H1 (cell line): ENCODE measurements around the gene KIAA1671. TPM values are rescaled to one million over a fixed set of nuclear protein-coding genes. Genes with fewer than 3 reads are reported as not detected.

Experiments
- FOSL1 ChIP-seq: IDR thresholded peaks from 2 replicates; pipeline ENCODE4 v1.6.1; 2011; ENCODE audit warnings: mild to moderate bottlenecking, low read depth, low read length, moderate library complexity; ENCODE audit not compliant: insufficient read depth
- MAFK ChIP-seq: IDR thresholded peaks from 2 replicates; pipeline ENCODE4 v1.6.1; 2012; ENCODE audit warnings: low read depth, mild to moderate bottlenecking, improper control_type of control experiment, low read length
- RNF2 ChIP-seq: fragments of 200-900, 300-1000 bp; sonication (generic); IDR thresholded peaks from 2 replicates; pipeline ENCODE4 v1.7.1; 2016; ENCODE audit warnings: borderline replicate concordance, low read depth, mild to moderate bottlenecking, antibody characterized with exemption, low read length; ENCODE audit not compliant: poor library complexity, severe bottlenecking; ENCODE audit errors: missing control alignments
- SIN3A ChIP-seq, 2 experiments: IDR thresholded peaks in 1 of 2; conservative IDR thresholded peaks in 1 of 2; 2 replicates each; pipeline ENCODE4 v1.6.1; 2011 to 2012; ENCODE audit warnings: low read length in 2 of 2, improper control_type of control experiment in 1 of 2, low read depth in 1 of 2, mild to moderate bottlenecking in 1 of 2
- SUZ12 ChIP-seq: fragments of 200-600 bp; sonication (generic); IDR thresholded peaks from 2 replicates; pipeline ENCODE4 v1.6.1; 2012; ENCODE audit warnings: mild to moderate bottlenecking, inconsistent platforms, low read length, moderate library complexity, mixed read lengths
- TBP ChIP-seq: IDR thresholded peaks from 2 replicates; pipeline ENCODE4 v1.6.1; 2011; ENCODE audit warnings: low read depth, low read length, improper control_type of control experiment
- polyA plus RNA-seq, 7 experiments: library from polyadenylated mRNA; depleted of rRNA in 3 of 7; stranded (reverse) in 5 of 7; unstranded in 2 of 7; fragments of >200 nt in 5 of 7; fragments of 200-250 nt in 2 of 7; gene quantifications; 1 replicate in 5 of 7; 2 replicates in 1 of 7; 4 replicates in 1 of 7; pipeline versions ENCODE4 v1.2.1 to v1.2.3, GENCODE V29; 2011 to 2013; ENCODE audit warnings: missing spikeins in 2 of 7, mixed read lengths in 2 of 7
- total RNA-seq: library from RNA; stranded (reverse); fragmentation: NEBNext Ultra II Directional; extraction: Animal tissue kit (Norgen Biotek cat#: 25700); gene quantifications from 2 replicates; pipeline ENCODE4 v1.2.1, GENCODE V29; 2021

The KIAA1671 gene
- total and polyA plus RNA-seq, 2 of the 8 experiments (the other 6 are each of a cell fraction or from before 2014, with no cell fraction given), result 6.4 to 23.9 TPM

- TF ChIP-seq TBP (no peak), RNF2 (no peak), FOSL1 (no peak), MAFK (no peak), SUZ12 (no peak), SIN3A (conservative IDR thresholded peaks at IDR 0.05 in 1 of 2, IDR thresholded peaks at IDR 0.05 in 1 of 2; ENCODE audit: low read depth in 1 of 2, low read length in 2 of 2) (no peak)
Measured at GRCh38 chr22:24972369-24972768, 19.9 kb downstream of the KIAA1671 start (continued).
